OCI-LY7 (cell line): Measurements from ENCODE around the gene FSD1L. TPM values are rescaled to one million over a fixed set of nuclear protein-coding genes. Genes with fewer than 3 reads are reported as not detected.

ENCODE experiments used
- BruUV-seq: library from RNA; stranded (reverse); fragments of 400-500 nt; replicated peaks from 2 replicates; lab custom pipeline; 2021; lab: Mats Ljungman, UMichigan
- CTCF ChIA-PET: fragments of 300-600 bp; sonication (Branson Sonifier 250); formaldehyde crosslinking; loops from one replicate; lab custom pipeline; 2022; ENCODE audit warnings: antibody characterized with exemption; ENCODE audit not compliant: unreplicated experiment; lab: Charles Lee
- POLR2A ChIA-PET: fragments of 300-600 bp; sonication (Branson Sonifier 250); formaldehyde crosslinking; loops from one replicate; lab custom pipeline; 2022; ENCODE audit warnings: antibody characterized with exemption; lab: Charles Lee
- DNase-seq: peaks from one replicate; pipeline ENCODE4 v3.0.0-alpha.2; 2015; ENCODE audit warnings: low spot score
- H2AFZ ChIP-seq: fragments of 200-600 bp; sonication (generic), shearing (Covaris generic); 2 replicates; pipeline ENCODE4 v1.6.1; 2014; ENCODE audit warnings: mild to moderate bottlenecking, antibody characterized with exemption, low read length, moderate library complexity
- H3K27ac ChIP-seq: fragments of 200-600 bp; sonication (generic); 2 replicates; pipeline ENCODE4 v1.5.1; 2014; ENCODE audit warnings: mixed run types, low read depth, mild to moderate bottlenecking, moderate library complexity, low read length, inconsistent platforms; ENCODE audit not compliant: poor library complexity, severe bottlenecking
- H3K36me3 ChIP-seq: fragments of 200-600 bp; sonication (generic); 2 replicates; pipeline ENCODE4 v1.6.1; 2014; ENCODE audit warnings: mild to moderate bottlenecking, antibody characterized with exemption, low read length, moderate library complexity, mixed read lengths; ENCODE audit not compliant: insufficient read depth
- H3K4me1 ChIP-seq: fragments of 200-600 bp; sonication (generic); 2 replicates; pipeline ENCODE4 v1.5.1; 2014; ENCODE audit warnings: mild to moderate bottlenecking, low read length; ENCODE audit not compliant: insufficient read depth, poor library complexity, severe bottlenecking
- H3K4me2 ChIP-seq: fragments of 200-600 bp; sonication (generic); 2 replicates; pipeline ENCODE4 v1.6.1; 2014; ENCODE audit warnings: mild to moderate bottlenecking, low read length
- H3K4me3 ChIP-seq: fragments of 200-600 bp; sonication (generic); 2 replicates; pipeline ENCODE4 v1.5.1; 2014; ENCODE audit warnings: mild to moderate bottlenecking, low read depth, low read length; ENCODE audit not compliant: poor library complexity, severe bottlenecking
- H3K79me2 ChIP-seq: fragments of 200-600 bp; sonication (generic); 2 replicates; pipeline ENCODE4 v1.6.1; 2016; ENCODE audit warnings: low read depth, mild to moderate bottlenecking, low read length, moderate library complexity, mixed read lengths; ENCODE audit not compliant: insufficient read depth
- H3K9me2 ChIP-seq: fragments of 200-600 bp; sonication (generic); 2 replicates; pipeline ENCODE4 v1.6.1; 2016; ENCODE audit warnings: mild to moderate bottlenecking, low read length, mixed read lengths; ENCODE audit not compliant: insufficient read depth
- H3K9me3 ChIP-seq: fragments of 200-600 bp; sonication (generic); 2 replicates; pipeline ENCODE4 v1.6.1; 2014; ENCODE audit warnings: mild to moderate bottlenecking, mixed run types, low read length, mixed read lengths
- H4K20me1 ChIP-seq: fragments of 200-600 bp; sonication (generic); 2 replicates; pipeline ENCODE4 v1.6.1; 2014; ENCODE audit warnings: mild to moderate bottlenecking, antibody characterized with exemption, low read length, moderate library complexity, mixed read lengths; ENCODE audit not compliant: insufficient read depth
- EZH2phosphoT487 ChIP-seq: fragments of 200-600 bp; sonication (generic); IDR thresholded peaks from 2 replicates; pipeline ENCODE4 v1.6.1; 2018; ENCODE audit warnings: low read depth, borderline replicate concordance, mild to moderate bottlenecking, mixed run types, antibody characterized with exemption, low read length, moderate library complexity, mixed read lengths
- intact Hi-C: fragments of 100-400 bp; cut with micrococcal nuclease; formaldehyde crosslinking; loops from one replicate; pipeline ENCODE4 v1.10.0; 2022; ENCODE audit not compliant: unreplicated experiment
- total RNA-seq, 2 experiments: library from RNA; depleted of rRNA in 1 of 2; stranded (reverse); fragments of >200 nt in 1 of 2; shearing (Covaris generic) in 1 of 2; gene quantifications; 2 replicates each; pipeline ENCODE4 v1.2.3, GENCODE V29; 2014 to 2022
- TF ChIP-seq, protein P1 (sequence below): fragments of 200-600 bp; sonication (generic); conservative IDR thresholded peaks from 2 replicates; pipeline ENCODE4 v1.5.1; 2014; ENCODE audit warnings: mild to moderate bottlenecking, antibody characterized with exemption, low read length, moderate library complexity, mixed read lengths

FSD1L gene
- total RNA-seq, 2 experiments from 2014 or later = 4.4 to 7.9 TPM

DNA sequence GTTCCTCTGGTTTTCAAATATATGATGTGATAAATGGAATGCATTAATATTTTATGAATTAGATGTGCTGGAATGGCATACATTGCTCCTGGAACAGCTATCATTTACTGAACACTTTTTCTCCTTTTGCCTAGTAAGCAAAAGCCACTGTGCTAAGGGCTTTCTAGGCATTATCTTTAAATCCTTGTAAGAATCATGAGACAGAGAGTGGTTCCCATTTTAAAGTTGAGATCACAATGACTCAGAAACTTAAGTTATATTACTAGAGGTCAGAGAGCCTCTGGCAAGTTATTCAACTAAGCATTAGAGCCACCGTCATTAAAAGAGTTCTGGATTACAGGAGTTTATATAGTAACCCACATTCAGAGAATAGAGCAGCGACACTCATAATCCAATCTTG lies 26.7 kb upstream of the FSD1L start:
- BruUV-seq = no TSS peak
- H3K9me3 ChIP-seq = no peaks in the 10 kb centered on the region
- no peaks in the 10 kb centered on the region for H3K4me1 ChIP-seq
- no peak overlapping the region for H3K27ac ChIP-seq
- no peaks in the 10 kb centered on the region for H3K9me2 ChIP-seq
- CTCF ChIA-PET = no interaction called here
- no peak overlapping the region for H2AFZ ChIP-seq
- no peaks in the 10 kb centered on the region for H3K79me2 ChIP-seq
- no peaks in the 10 kb centered on the region for H4K20me1 ChIP-seq
- POLR2A ChIA-PET = interaction anchor here (0.7 kb wide), 2 partner anchors 243 to 614 kb away, joined by 4 read pairs; no protein-coding TSS in a partner anchor
- intact Hi-C loops = no loop called here
- H3K4me3 ChIP-seq = no peak overlapping the region
- DNase-seq = no peak
- no peak overlapping the region for H3K4me2 ChIP-seq
- no peaks in the 10 kb centered on the region for H3K36me3 ChIP-seq
- TF ChIP-seq, protein P1, sequence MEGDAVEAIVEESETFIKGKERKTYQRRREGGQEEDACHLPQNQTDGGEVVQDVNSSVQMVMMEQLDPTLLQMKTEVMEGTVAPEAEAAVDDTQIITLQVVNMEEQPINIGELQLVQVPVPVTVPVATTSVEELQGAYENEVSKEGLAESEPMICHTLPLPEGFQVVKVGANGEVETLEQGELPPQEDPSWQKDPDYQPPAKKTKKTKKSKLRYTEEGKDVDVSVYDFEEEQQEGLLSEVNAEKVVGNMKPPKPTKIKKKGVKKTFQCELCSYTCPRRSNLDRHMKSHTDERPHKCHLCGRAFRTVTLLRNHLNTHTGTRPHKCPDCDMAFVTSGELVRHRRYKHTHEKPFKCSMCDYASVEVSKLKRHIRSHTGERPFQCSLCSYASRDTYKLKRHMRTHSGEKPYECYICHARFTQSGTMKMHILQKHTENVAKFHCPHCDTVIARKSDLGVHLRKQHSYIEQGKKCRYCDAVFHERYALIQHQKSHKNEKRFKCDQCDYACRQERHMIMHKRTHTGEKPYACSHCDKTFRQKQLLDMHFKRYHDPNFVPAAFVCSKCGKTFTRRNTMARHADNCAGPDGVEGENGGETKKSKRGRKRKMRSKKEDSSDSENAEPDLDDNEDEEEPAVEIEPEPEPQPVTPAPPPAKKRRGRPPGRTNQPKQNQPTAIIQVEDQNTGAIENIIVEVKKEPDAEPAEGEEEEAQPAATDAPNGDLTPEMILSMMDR = no peak
- TF ChIP-seq EZH2phosphoT487 = no peak

DNA sequence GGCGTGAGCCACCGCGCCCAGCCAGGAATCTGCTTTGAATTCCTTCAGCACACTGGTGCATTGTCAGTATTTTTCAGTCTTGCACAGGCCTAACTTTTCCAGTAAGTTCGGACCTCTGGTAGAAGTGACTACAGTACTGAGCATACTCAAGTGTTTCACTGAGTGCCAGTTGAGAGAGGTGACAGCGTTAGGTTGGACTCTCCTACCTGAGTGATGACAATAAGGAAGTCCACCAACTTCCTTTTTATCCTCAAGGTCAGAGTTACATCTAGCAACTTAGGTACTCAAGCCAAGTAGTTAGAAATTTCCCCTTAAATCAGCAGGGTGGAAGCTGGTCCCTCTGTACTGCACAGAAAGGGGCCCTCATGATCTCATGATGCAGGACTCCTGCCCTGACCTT lies 26.0 kb upstream of the FSD1L start:
- no peaks in the 10 kb centered on the region for H3K9me3 ChIP-seq
- no peaks in the 10 kb centered on the region for H3K9me2 ChIP-seq
- DNase-seq = no peak
- H3K36me3 ChIP-seq = no peaks in the 10 kb centered on the region
- no peak overlapping the region for H3K4me3 ChIP-seq
- POLR2A ChIA-PET = interaction anchor here (0.7 to 1.0 kb wide), 6 partner anchors 8 to 615 kb away, joined by 3 to 7 read pairs (median 4); no protein-coding TSS in a partner anchor
- H3K79me2 ChIP-seq = no peaks in the 10 kb centered on the region
- no peak overlapping the region for H2AFZ ChIP-seq
- intact Hi-C loops = no loop called here
- no TSS peak for BruUV-seq
- TF ChIP-seq EZH2phosphoT487 = no peak
- TF ChIP-seq, protein P1 = no peak
- no peaks in the 10 kb centered on the region for H3K4me1 ChIP-seq
- CTCF ChIA-PET = no interaction called here
- no peak overlapping the region for H3K27ac ChIP-seq
- no peaks in the 10 kb centered on the region for H4K20me1 ChIP-seq
- no peak overlapping the region for H3K4me2 ChIP-seq

DNA sequence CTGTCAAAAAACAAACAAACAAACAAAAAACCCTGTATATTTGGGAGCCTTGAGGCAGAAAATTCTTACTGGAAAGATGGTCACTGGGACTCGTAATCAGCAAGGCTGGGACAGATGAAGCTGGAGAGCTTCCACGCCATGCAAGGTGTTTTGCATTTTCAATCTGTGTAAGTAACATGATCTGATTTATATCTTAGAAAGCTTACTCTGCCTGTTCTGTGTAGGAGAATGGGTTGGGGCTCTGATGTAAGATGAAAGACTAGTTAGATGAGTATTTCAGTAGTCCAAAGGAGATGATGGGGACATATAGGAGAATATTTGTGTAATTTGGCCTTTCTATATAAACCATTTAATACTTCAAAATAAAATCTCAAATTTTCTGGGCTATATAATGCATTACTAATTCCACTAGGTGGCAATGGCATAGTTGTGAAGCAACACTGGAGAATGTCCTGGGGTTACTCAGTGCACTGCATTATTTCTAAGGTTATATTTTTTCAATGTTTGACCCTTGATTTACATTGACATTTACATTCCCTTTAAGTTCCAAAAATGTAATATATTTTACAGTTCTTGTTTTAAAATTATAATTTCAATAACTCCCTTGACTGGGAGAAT lies 21.9 kb upstream of the FSD1L start:
- ChIA-PET POLR2A (no interaction called here), CTCF (no interaction called here)
- no peaks in the 10 kb centered on the region for H3K9me3 ChIP-seq
- H3K4me3 ChIP-seq = no peak overlapping the region
- no peak overlapping the region for H3K27ac ChIP-seq
- no peaks in the 10 kb centered on the region for H3K79me2 ChIP-seq
- no peaks in the 10 kb centered on the region for H3K36me3 ChIP-seq
- peak; percentile 33 for DNase-seq
- no TSS peak for BruUV-seq
- H3K4me2 ChIP-seq = no peak overlapping the region
- no peak overlapping the region for H2AFZ ChIP-seq
- intact Hi-C loops = loop anchor here (1.0 to 5.0 kb wide), 2 partner anchors 293 to 456 kb away; no protein-coding TSS in a partner anchor
- no peaks in the 10 kb centered on the region for H4K20me1 ChIP-seq
- H3K9me2 ChIP-seq = no peaks in the 10 kb centered on the region
- H3K4me1 ChIP-seq = no peaks in the 10 kb centered on the region
- TF ChIP-seq EZH2phosphoT487 = no peak
- TF ChIP-seq, protein P1 = peak; percentile 82
